HEK293 (cell line): ENCODE results near the gene OXNAD1.

Experiments used
- CTCF ChIA-PET: fragments of 350-600 bp; formaldehyde crosslinking; extraction: SDS; loops from one replicate; lab custom pipeline; 2021; ENCODE audit warnings: antibody characterized with exemption; lab: Yijun Ruan, JAX
- POLR2A ChIA-PET: fragments of 300-600 bp; formaldehyde crosslinking; extraction: SDS; loops from one replicate; lab custom pipeline; 2020; ENCODE audit warnings: antibody characterized with exemption, inconsistent platforms; lab: Yijun Ruan, JAX
- H3K27ac ChIP-seq: fragments of 200-500 bp; sonication (Bioruptor generic); 2 replicates; pipeline ENCODE4 v1.5.1; 2014; ENCODE audit warnings: low read depth, low read length, control low read depth, inconsistent platforms; ENCODE audit errors: extremely low read depth
- H3K36me3 ChIP-seq, 2 experiments: fragments of 200-500 bp in 1 of 2; sonication (Bioruptor generic) in 1 of 2; 1 replicate in 1 of 2; 2 replicates in 1 of 2; pipeline ENCODE4 v1.5.1; 2014 to 2017; ENCODE audit warnings: inconsistent platforms in 2 of 2, low read length in 2 of 2; ENCODE audit not compliant: control insufficient read depth in 2 of 2, insufficient read depth in 1 of 2
- H3K4me1 ChIP-seq: fragments of 200-500 bp; sonication (Bioruptor generic); 2 replicates; pipeline ENCODE4 v1.5.1; 2014; ENCODE audit warnings: mild to moderate bottlenecking, low read length, inconsistent platforms; ENCODE audit not compliant: control insufficient read depth, insufficient read depth
- H3K4me3 ChIP-seq: 2 replicates; pipeline ENCODE4 v1.5.1; 2011; ENCODE audit warnings: low read depth, mild to moderate bottlenecking, control low read depth, low read length, moderate library complexity
- H3K9me3 ChIP-seq: fragments of 200-500 bp; sonication (Bioruptor generic); 2 replicates; pipeline ENCODE4 v1.5.1; 2014; ENCODE audit warnings: low read depth, low read length, inconsistent platforms; ENCODE audit not compliant: control insufficient read depth, insufficient read depth
- BCL11A ChIP-seq: fragments of 450-650 bp; formaldehyde crosslinking; IDR thresholded peaks from 2 replicates; pipeline ENCODE4 v1.5.1; 2016; ENCODE audit warnings: low read depth, missing biosample characterization, missing genetic modification characterization
- EGR2 ChIP-seq: fragments of 450-650 bp; formaldehyde crosslinking; IDR thresholded peaks from 2 replicates; pipeline ENCODE4 v1.5.1; 2016; ENCODE audit warnings: low read depth, missing biosample characterization, missing genetic modification characterization
- GFI1B ChIP-seq: fragments of 450-650 bp; formaldehyde crosslinking; IDR thresholded peaks from 2 replicates; pipeline ENCODE4 v1.5.1; 2016; ENCODE audit warnings: missing biosample characterization, missing genetic modification characterization
- HOXC10 ChIP-seq: sonication (generic); formaldehyde crosslinking; IDR thresholded peaks from 2 replicates; pipeline ENCODE4 v1.8.1; 2023; ENCODE audit warnings: mild to moderate bottlenecking, missing genetic modification reagents
- PATZ1 ChIP-seq: fragments of 450-650 bp; formaldehyde crosslinking; IDR thresholded peaks from 2 replicates; pipeline ENCODE4 v1.5.1; 2016; ENCODE audit warnings: missing biosample characterization, missing genetic modification characterization
- TRIM28 ChIP-seq: IDR thresholded peaks from 2 replicates; pipeline ENCODE4 v1.6.1; 2011; ENCODE audit warnings: low read length, control low read depth, borderline replicate concordance
- ZBTB17 ChIP-seq: fragments of 450-650 bp; formaldehyde crosslinking; IDR thresholded peaks from 2 replicates; pipeline ENCODE4 v1.5.1; 2016; ENCODE audit warnings: missing biosample characterization, missing genetic modification characterization
- ZBTB20 ChIP-seq: fragments of 450-650 bp; formaldehyde crosslinking; IDR thresholded peaks from 2 replicates; pipeline ENCODE4 v1.5.1; 2016; ENCODE audit warnings: missing biosample characterization, missing genetic modification characterization
- ZNF10 ChIP-seq: fragments of 450-650 bp; formaldehyde crosslinking; IDR thresholded peaks from 2 replicates; pipeline ENCODE4 v1.5.1; 2017; ENCODE audit warnings: missing biosample characterization, missing genetic modification characterization
- ZNF121 ChIP-seq: fragments of 450-650 bp; formaldehyde crosslinking; IDR thresholded peaks from 2 replicates; pipeline ENCODE4 v1.5.1; 2016; ENCODE audit warnings: missing biosample characterization, missing genetic modification characterization
- ZNF133 ChIP-seq: fragments of 450-650 bp; formaldehyde crosslinking; IDR thresholded peaks from 2 replicates; pipeline ENCODE4 v1.5.1; 2016; ENCODE audit warnings: missing biosample characterization, missing genetic modification characterization
- ZNF2 ChIP-seq: fragments of 450-650 bp; formaldehyde crosslinking; IDR thresholded peaks from 2 replicates; pipeline ENCODE4 v1.5.1; 2016; ENCODE audit warnings: missing biosample characterization, missing genetic modification characterization
- ZNF221 ChIP-seq: fragments of 450-650 bp; formaldehyde crosslinking; IDR thresholded peaks from 2 replicates; pipeline ENCODE4 v1.5.1; 2017; ENCODE audit warnings: missing biosample characterization, missing genetic modification characterization, borderline replicate concordance
- ZNF23 ChIP-seq: fragments of 450-650 bp; formaldehyde crosslinking; IDR thresholded peaks from 2 replicates; pipeline ENCODE4 v1.5.1; 2016; ENCODE audit warnings: missing biosample characterization, missing genetic modification characterization, borderline replicate concordance
- ZNF248 ChIP-seq: fragments of 450-650 bp; formaldehyde crosslinking; IDR thresholded peaks from 2 replicates; pipeline ENCODE4 v1.5.1; 2017; ENCODE audit warnings: missing biosample characterization, missing genetic modification characterization
- ZNF266 ChIP-seq: fragments of 450-650 bp; formaldehyde crosslinking; IDR thresholded peaks from 2 replicates; pipeline ENCODE4 v1.5.1; 2016; ENCODE audit warnings: missing biosample characterization, missing genetic modification characterization, low read depth
- ZNF311 ChIP-seq: fragments of 450-650 bp; formaldehyde crosslinking; IDR thresholded peaks from 2 replicates; pipeline ENCODE4 v1.5.1; 2017; ENCODE audit warnings: missing biosample characterization, missing genetic modification characterization, borderline replicate concordance
- ZNF391 ChIP-seq: fragments of 450-650 bp; formaldehyde crosslinking; IDR thresholded peaks from 2 replicates; pipeline ENCODE4 v1.5.1; 2016; ENCODE audit warnings: low read depth, missing biosample characterization, missing genetic modification characterization, borderline replicate concordance
- ZNF514 ChIP-seq: fragments of 450-650 bp; formaldehyde crosslinking; IDR thresholded peaks from 2 replicates; pipeline ENCODE4 v1.5.1; 2016; ENCODE audit warnings: missing biosample characterization, missing genetic modification characterization
- ZNF521 ChIP-seq: fragments of 450-650 bp; formaldehyde crosslinking; IDR thresholded peaks from 2 replicates; pipeline ENCODE4 v1.5.1; 2017; ENCODE audit warnings: missing biosample characterization, mild to moderate bottlenecking, missing genetic modification characterization
- ZNF600 ChIP-seq: fragments of 450-650 bp; formaldehyde crosslinking; IDR thresholded peaks from 2 replicates; pipeline ENCODE4 v1.5.1; 2016; ENCODE audit warnings: missing biosample characterization, missing genetic modification characterization
- ZNF610 ChIP-seq: fragments of 450-650 bp; formaldehyde crosslinking; IDR thresholded peaks from 2 replicates; pipeline ENCODE4 v1.5.1; 2016; ENCODE audit warnings: missing biosample characterization, missing genetic modification characterization, borderline replicate concordance
- ZNF654 ChIP-seq: fragments of 450-650 bp; formaldehyde crosslinking; IDR thresholded peaks from 2 replicates; pipeline ENCODE4 v1.5.1; 2016; ENCODE audit warnings: low read depth, missing biosample characterization, missing genetic modification characterization
- ZNF677 ChIP-seq: fragments of 450-650 bp; IDR thresholded peaks from 2 replicates; pipeline ENCODE4 v1.5.0; 2018; ENCODE audit warnings: missing biosample characterization, mild to moderate bottlenecking, missing genetic modification characterization, moderate library complexity
- ZNF701 ChIP-seq: fragments of 450-650 bp; formaldehyde crosslinking; IDR thresholded peaks from 2 replicates; pipeline ENCODE4 v1.5.1; 2016; ENCODE audit warnings: missing biosample characterization, missing genetic modification characterization
- ZNF785 ChIP-seq: fragments of 450-650 bp; formaldehyde crosslinking; IDR thresholded peaks from 2 replicates; pipeline ENCODE4 v1.5.1; 2016; ENCODE audit warnings: missing biosample characterization, missing genetic modification characterization
- ZNF837 ChIP-seq: fragments of 450-650 bp; formaldehyde crosslinking; IDR thresholded peaks from 2 replicates; pipeline ENCODE4 v1.5.1; 2016; ENCODE audit warnings: missing biosample characterization, missing genetic modification characterization
- ZSCAN30 ChIP-seq: fragments of 450-650 bp; IDR thresholded peaks from 2 replicates; pipeline ENCODE4 v1.5.1; 2018; ENCODE audit warnings: missing biosample characterization, mild to moderate bottlenecking, missing genetic modification characterization, moderate library complexity
- TF ChIP-seq, protein P1 (sequence below): fragments of 450-650 bp; formaldehyde crosslinking; IDR thresholded peaks from 2 replicates; pipeline ENCODE4 v1.5.1; 2016; ENCODE audit warnings: missing biosample characterization, missing genetic modification characterization
- TF ChIP-seq, protein P2 (sequence below): sonication (generic); formaldehyde crosslinking; IDR thresholded peaks from 2 replicates; pipeline ENCODE4 v1.8.1; 2022; ENCODE audit warnings: mild to moderate bottlenecking, moderate library complexity, missing genetic modification reagents

The OXNAD1 gene

DNA sequence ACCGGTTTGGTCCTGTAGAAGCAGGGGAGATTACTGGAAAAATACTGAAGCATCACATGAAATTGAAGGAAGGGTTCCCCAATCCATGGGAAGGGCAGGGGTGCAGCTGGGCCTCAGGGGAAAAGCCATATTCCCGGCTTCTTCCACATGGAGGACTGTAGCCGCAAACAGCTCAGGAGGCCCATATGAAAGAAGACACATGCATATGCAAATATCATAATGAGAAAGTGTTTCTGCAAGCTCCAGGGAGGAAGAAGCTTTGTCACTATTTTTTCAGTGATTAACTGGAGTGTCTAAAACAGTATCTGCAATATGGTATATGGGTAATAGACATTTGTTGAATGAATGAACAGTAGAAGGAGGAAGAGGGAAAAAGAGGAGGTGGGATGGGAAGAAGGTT lies 19.4 kb upstream of the OXNAD1 start:
- ChIA-PET POLR2A (no interaction called here), CTCF (interaction anchor here (1.1 to 1.3 kb wide), 3 partner anchors 25 to 199 kb away, joined by 3 to 7 read pairs (median 3); no protein-coding TSS in a partner anchor)
- H3K27ac ChIP-seq = no peak overlapping the region
- H3K9me3 ChIP-seq = no peaks in the 10 kb centered on the region
- no peaks in the 10 kb centered on the region for H3K36me3 ChIP-seq
- no peak for TF ChIP-seq ZNF701
- TF ChIP-seq ZNF785 (tag by site-specific recombination) = no peak
- no peak overlapping the region for H3K4me3 ChIP-seq
- H3K4me1 ChIP-seq = no peaks in the 10 kb centered on the region

DNA sequence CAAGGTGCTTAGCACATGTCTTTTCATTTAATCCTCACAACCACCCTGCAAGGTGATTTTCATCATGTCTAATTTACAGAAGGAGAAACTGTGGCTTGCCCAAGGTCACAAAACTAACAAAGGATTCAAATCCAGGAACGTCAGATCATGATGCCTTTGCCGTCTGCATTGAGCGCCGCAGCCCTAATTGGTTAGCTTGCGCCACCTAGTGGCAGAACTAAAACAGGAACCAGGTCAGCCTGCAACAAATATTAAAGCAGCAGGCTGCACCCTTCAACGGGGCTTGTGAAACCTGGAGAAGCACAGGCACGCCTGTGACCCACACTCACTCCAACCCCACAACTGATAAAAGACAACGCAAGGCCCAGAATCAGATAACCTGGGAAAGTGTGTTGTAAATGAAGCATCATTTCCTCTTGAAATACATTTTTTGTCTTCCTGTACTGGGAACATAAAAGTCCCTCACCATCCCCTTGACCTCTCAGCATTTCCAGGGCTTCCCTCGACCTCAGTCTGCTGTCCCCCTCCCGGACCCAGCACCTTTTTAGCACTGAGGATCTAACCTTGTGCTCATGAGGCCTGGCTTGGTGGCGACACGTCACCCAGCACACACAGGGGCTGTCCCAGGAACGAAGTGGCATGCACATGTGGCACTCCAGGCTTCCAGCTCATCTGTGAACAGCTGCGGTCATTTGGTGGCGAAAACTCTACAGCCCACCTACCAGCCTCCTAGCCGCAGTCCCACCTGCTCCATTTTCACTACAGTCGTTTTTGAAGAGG lies 17.5 kb upstream of the OXNAD1 start:
- Histone ChIP-seq H3K36me3 (no peaks in the 10 kb centered on the region), H3K27ac (no peak overlapping the region), H3K9me3 (no peaks in the 10 kb centered on the region), H3K4me3 (no peak overlapping the region), H3K4me1 (no peaks in the 10 kb centered on the region)
- ChIA-PET POLR2A (interaction anchor here (0.6 kb wide), 1 partner anchor 18 kb away, joined by 3 read pairs; the partner anchor contains the start of gene OXNAD1), CTCF (interaction anchor here (0.6 to 1.9 kb wide), 18 partner anchors 11 to 940 kb away, joined by 3 to 16 read pairs (median 4); no protein-coding TSS in a partner anchor)
- TF ChIP-seq GFI1B (tag by site-specific recombination) (no peak), ZNF677 (tag by site-specific recombination) (no peak), ZNF266 (tag by site-specific recombination) (no peak), ZNF521 (tag by site-specific recombination) (no peak), ZBTB20 (no peak), ZNF221 (tag by site-specific recombination) (no peak), ZNF514 (tag by site-specific recombination) (no peak), ZNF311 (no peak), ZNF121 (tag by site-specific recombination) (no peak), PATZ1 (tag by site-specific recombination) (no peak), EGR2 (tag by site-specific recombination) (no peak), BCL11A (tag by site-specific recombination) (no peak), HOXC10 (CRISPR knock-in tag) (no peak), ZNF133 (tag by site-specific recombination) (no peak), ZBTB17 (tag by site-specific recombination) (peak; percentile 66), ZNF391 (no peak), ZNF837 (tag by site-specific recombination) (no peak), ZSCAN30 (tag by site-specific recombination) (0 out of 2 replicates have a peak, but pooled peaks have one; percentile 77), ZNF654 (tag by site-specific recombination) (peak; percentile 99), ZNF23 (tag by site-specific recombination) (no peak), ZNF610 (tag by site-specific recombination) (no peak), ZNF600 (tag by site-specific recombination) (no peak), TRIM28 (0 out of 2 replicates have a peak, but pooled peaks have one; percentile 61), ZNF2 (tag by site-specific recombination) (peak; percentile 49; the same call in 1 of the 2 replicates), ZNF10 (tag by site-specific recombination) (no peak), ZNF248 (tag by site-specific recombination) (no peak)
- TF ChIP-seq, protein P1, sequence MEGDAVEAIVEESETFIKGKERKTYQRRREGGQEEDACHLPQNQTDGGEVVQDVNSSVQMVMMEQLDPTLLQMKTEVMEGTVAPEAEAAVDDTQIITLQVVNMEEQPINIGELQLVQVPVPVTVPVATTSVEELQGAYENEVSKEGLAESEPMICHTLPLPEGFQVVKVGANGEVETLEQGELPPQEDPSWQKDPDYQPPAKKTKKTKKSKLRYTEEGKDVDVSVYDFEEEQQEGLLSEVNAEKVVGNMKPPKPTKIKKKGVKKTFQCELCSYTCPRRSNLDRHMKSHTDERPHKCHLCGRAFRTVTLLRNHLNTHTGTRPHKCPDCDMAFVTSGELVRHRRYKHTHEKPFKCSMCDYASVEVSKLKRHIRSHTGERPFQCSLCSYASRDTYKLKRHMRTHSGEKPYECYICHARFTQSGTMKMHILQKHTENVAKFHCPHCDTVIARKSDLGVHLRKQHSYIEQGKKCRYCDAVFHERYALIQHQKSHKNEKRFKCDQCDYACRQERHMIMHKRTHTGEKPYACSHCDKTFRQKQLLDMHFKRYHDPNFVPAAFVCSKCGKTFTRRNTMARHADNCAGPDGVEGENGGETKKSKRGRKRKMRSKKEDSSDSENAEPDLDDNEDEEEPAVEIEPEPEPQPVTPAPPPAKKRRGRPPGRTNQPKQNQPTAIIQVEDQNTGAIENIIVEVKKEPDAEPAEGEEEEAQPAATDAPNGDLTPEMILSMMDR (tag by site-specific recombination) = peak; percentile 83
- TF ChIP-seq, protein P2, sequence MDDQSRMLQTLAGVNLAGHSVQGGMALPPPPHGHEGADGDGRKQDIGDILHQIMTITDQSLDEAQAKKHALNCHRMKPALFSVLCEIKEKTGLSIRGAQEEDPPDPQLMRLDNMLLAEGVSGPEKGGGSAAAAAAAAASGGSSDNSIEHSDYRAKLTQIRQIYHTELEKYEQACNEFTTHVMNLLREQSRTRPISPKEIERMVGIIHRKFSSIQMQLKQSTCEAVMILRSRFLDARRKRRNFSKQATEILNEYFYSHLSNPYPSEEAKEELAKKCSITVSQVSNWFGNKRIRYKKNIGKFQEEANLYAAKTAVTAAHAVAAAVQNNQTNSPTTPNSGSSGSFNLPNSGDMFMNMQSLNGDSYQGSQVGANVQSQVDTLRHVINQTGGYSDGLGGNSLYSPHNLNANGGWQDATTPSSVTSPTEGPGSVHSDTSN (CRISPR knock-in tag) = no peak
